Keratinocyte (primary cell): ENCODE results near the gene GTPBP6.

Source experiments
- CTCF ChIP-seq, 3 experiments: IDR thresholded peaks in 1 of 3; conservative IDR thresholded peaks in 1 of 3; optimal IDR thresholded peaks in 1 of 3; 2 replicates in 2 of 3; 3 replicates in 1 of 3; pipeline versions ENCODE3 to v1.5.1; 2011; ENCODE audit warnings: low read length in 3 of 3, mild to moderate bottlenecking in 3 of 3, moderate library complexity in 2 of 3, control low read depth in 1 of 3, inconsistent platforms in 1 of 3; ENCODE audit not compliant: insufficient read depth in 2 of 3; ENCODE audit errors: extremely low read depth in 1 of 3
- EZH2 ChIP-seq: IDR thresholded peaks from one replicate; pipeline ENCODE4 v1.6.1; 2012; ENCODE audit warnings: inconsistent platforms, mild to moderate bottlenecking, low read length, moderate library complexity

DNA sequence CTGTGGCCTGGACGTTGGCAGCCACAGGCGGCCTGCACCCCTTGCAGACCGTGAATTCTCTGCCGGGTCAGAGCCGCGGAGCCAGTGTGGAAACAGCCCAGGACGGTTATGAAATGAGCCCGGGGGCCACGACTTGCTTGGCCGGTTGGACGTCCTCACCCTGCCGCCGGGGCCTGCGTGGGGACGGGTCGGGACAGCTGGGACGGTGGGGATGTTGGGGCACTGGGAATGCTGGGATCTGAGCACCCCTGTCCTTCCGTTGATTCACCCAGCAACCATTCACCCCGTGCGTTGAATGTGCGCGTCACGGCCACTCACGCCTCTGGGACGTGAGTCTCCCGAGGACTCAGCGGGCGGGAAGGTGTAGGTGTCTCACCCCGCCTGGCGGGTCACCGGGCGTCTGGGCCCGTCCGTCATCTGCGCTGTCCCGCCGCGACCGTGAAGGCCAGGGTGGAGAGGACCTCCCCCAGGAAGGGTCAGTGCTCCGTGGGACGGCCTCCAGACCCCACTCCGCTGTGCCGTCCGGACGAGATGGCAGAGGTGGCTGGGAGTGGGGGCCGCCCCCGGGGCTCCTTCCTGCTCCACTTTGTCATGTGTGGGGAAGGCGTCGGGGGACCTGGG lies 41.9 kb downstream of the GTPBP6 start:
- TF ChIP-seq CTCF (optimal IDR thresholded peaks at IDR 0.05 in 1 of 3, IDR thresholded peaks at IDR 0.05 in 1 of 3, conservative IDR thresholded peaks at IDR 0.05 in 1 of 3; ENCODE audit: extremely low read depth in 1 of 3, insufficient read depth in 2 of 3, low read length in 3 of 3), result no peak
- no peak for TF ChIP-seq EZH2
